Measurements from ENCODE around the gene OR1L8. TPM values are rescaled to one million over a fixed set of nuclear protein-coding genes. Genes with fewer than 3 reads are reported as not detected.
A peak's percentile ranks its signal among the peaks of the same experiment; 100 is the strongest.
"Not testable (repeated sequence)": the region's sequence is repeated elsewhere in the genome, so short reads cannot be mapped to it uniquely, and the experiment has no call there.

The OR1L8 gene
- total and polyA plus RNA-seq, 2 experiments from 2014 or later, result 0.22 TPM; not detected in 1

DNA sequence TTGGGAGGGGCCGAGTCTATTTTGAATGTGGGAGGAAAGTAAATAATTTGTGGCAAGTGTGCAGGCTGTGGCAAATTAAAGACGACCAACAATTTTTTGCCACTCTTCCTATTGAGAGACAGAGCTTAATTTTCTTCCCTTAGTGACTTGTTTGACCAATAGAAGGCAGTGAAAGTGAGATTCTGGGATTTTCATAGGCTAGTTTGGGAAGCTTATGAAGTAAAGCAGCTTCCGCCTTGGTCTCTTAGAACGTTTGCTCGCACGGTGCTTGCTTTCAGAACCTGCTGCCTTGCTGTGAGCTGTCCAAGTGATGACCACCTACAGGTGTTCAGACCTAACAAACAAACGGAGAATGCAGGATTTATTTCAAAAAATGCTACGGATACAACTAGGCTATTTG is 37.0 kb downstream of the OR1L8 start:
- no peaks in the 10 kb centered on the region for H3F3A ChIP-seq (ENCODE audit: insufficient read depth)
- H3K79me2 ChIP-seq (ENCODE audit: insufficient read depth), result no peaks in the 10 kb centered on the region
- 74 to 76% methylated on average over 8 of the region's 8 CpGs for WGBS, 2 experiments (ENCODE audit: low coverage in 1 of 2, low lambda C conversion rate in 2 of 2, missing lambda C conversion rate in 2 of 2)
- no peak for DNase-seq
- no peaks in the 10 kb centered on the region for H3K4me1 ChIP-seq (ENCODE audit: insufficient read depth)
- no peak overlapping the region for H3K27ac ChIP-seq
- TF ChIP-seq EZH2phosphoT487 (IDR thresholded peaks at IDR 0.05; ENCODE audit: insufficient read depth, low read depth), result no peak
- no peak for TF ChIP-seq EZH2 (IDR thresholded peaks at IDR 0.05; ENCODE audit: insufficient read depth, poor library complexity, severe bottlenecking)
- H3K27me3 ChIP-seq (replicated peaks; ENCODE audit: insufficient read depth), result no peaks in the 10 kb centered on the region
- no peak overlapping the region for H3K4me2 ChIP-seq (ENCODE audit: unreplicated experiment)
- no peak overlapping the region for H2AFZ ChIP-seq
- H4K20me1 ChIP-seq (ENCODE audit: insufficient read depth), result no peaks in the 10 kb centered on the region
- H3K9me2 ChIP-seq (ENCODE audit: insufficient read depth), result no peaks in the 10 kb centered on the region
- in situ Hi-C loops (cut with MboI), result no loop called here
- H3K9me3 ChIP-seq (ENCODE audit: low read depth), result no peaks in the 10 kb centered on the region
- no peak overlapping the region for H3K9ac ChIP-seq
- no peaks in the 10 kb centered on the region for H3K36me3 ChIP-seq (ENCODE audit: low read depth)
- no peak overlapping the region for H3K4me3 ChIP-seq

DNA sequence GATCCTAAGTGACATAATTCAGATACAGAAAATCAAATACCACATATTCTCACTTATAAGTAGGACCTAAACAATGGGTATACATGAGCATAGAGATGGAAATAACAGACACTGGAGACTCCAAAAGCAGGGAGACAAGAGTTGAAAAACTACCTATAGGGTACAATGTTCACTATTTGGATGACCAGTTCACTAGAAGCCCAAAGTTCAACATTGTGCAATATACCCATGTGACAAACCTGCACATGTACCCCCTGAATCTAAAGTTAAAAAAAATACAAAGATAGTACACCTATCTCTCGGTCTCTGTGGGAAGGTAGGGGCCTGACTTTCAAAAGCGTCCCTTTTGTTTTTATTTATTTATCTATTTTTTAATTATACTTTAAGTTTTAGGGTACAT is 44.4 kb downstream of the OR1L8 start:
- Histone ChIP-seq H3K27ac (no peak overlapping the region), H3K9me2 (ENCODE audit: insufficient read depth) (no peaks in the 10 kb centered on the region), H3F3A (ENCODE audit: insufficient read depth) (no peaks in the 10 kb centered on the region), H4K20me1 (ENCODE audit: insufficient read depth) (no peaks in the 10 kb centered on the region), H3K9me3 (ENCODE audit: low read depth) (no peaks in the 10 kb centered on the region), H3K4me2 (ENCODE audit: unreplicated experiment) (no peak overlapping the region), H3K9ac (no peak overlapping the region), H3K27me3 (replicated peaks; ENCODE audit: insufficient read depth) (no peaks in the 10 kb centered on the region), H3K79me2 (ENCODE audit: insufficient read depth) (no peaks in the 10 kb centered on the region), H2AFZ (no peak overlapping the region), H3K4me3 (no peak overlapping the region), H3K36me3 (ENCODE audit: low read depth) (no peaks in the 10 kb centered on the region), H3K4me1 (ENCODE audit: insufficient read depth) (peaks cover 9% of the 10 kb centered on the region; the same call in 1 of the 2 replicates)
- TF ChIP-seq EZH2 (IDR thresholded peaks at IDR 0.05; ENCODE audit: insufficient read depth, poor library complexity, severe bottlenecking) (no peak), EZH2phosphoT487 (IDR thresholded peaks at IDR 0.05; ENCODE audit: insufficient read depth, low read depth) (no peak)
- WGBS, 2 experiments (ENCODE audit: low coverage in 1 of 2, low lambda C conversion rate in 2 of 2, missing lambda C conversion rate in 2 of 2), result 50 to 54% methylated on average over 2 of the region's 2 CpGs
- in situ Hi-C loops (cut with MboI), result no loop called here
- DNase-seq, result no peak

DNA sequence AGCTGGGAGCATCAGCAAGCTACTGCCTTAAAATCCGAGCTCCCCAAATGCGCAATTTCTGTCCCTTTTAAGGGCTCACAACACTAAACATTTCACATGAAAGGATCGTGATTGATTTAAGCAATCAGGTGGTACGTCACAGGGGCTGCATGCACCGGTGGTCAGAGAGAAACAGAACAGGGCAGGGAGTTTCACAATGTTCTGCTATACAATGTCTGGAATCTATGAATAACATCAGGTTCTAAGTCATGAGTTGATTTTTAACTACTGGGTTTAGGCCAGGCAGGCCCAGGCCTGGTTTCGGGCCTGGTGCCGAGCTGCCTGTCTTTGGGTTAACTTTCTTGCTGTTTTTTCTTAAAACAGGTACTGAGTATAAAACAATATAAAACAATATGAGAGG is 46.1 kb downstream of the OR1L8 start:
- H3K9ac ChIP-seq; H3K4me1 ChIP-seq (ENCODE audit: insufficient read depth); H3K4me2 ChIP-seq (ENCODE audit: unreplicated experiment); H4K20me1 ChIP-seq (ENCODE audit: insufficient read depth); in situ Hi-C loops (cut with MboI); H3K79me2 ChIP-seq (ENCODE audit: insufficient read depth); DNase-seq; H3K36me3 ChIP-seq (ENCODE audit: low read depth); H3K27ac ChIP-seq; H3K9me3 ChIP-seq (ENCODE audit: low read depth); H3K4me3 ChIP-seq; H3K9me2 ChIP-seq (ENCODE audit: insufficient read depth); H2AFZ ChIP-seq; H3K27me3 ChIP-seq (replicated peaks; ENCODE audit: insufficient read depth); H3F3A ChIP-seq (ENCODE audit: insufficient read depth): not testable (repeated sequence)
- 72 to 78% methylated on average over 7 of the region's 7 CpGs for WGBS, 2 experiments (ENCODE audit: low coverage in 1 of 2, low lambda C conversion rate in 2 of 2, missing lambda C conversion rate in 2 of 2)

DNA sequence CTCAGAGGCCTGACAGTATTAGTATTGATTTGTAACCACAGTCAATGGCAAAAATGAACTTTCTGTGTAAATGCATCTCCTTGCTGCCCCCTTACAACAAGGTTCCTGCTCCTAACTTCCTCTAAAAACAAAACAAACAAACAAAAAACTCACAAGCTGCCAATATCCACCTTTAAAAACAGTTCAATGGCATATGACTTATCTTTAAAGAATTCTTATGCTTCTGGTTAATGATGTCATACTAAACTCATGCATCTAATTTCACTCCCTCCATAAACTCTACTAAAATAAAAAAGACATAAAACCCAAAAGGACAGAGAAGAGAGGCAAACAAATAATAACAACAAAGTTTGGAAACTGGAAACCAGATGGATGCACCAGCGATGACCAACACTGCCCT is 47.0 kb downstream of the OR1L8 start:
- TF ChIP-seq EZH2phosphoT487 (IDR thresholded peaks at IDR 0.05; ENCODE audit: insufficient read depth, low read depth) (no peak), EZH2 (IDR thresholded peaks at IDR 0.05; ENCODE audit: insufficient read depth, poor library complexity, severe bottlenecking) (no peak)
- no peaks in the 10 kb centered on the region for H3K9me3 ChIP-seq (ENCODE audit: low read depth)
- peak; percentile 46 for DNase-seq
- H4K20me1 ChIP-seq (ENCODE audit: insufficient read depth), result no peaks in the 10 kb centered on the region
- no peaks in the 10 kb centered on the region for H3K9me2 ChIP-seq (ENCODE audit: insufficient read depth)
- no peak overlapping the region for H3K4me2 ChIP-seq (ENCODE audit: unreplicated experiment)
- H3K79me2 ChIP-seq (ENCODE audit: insufficient read depth), result no peaks in the 10 kb centered on the region
- H3K27me3 ChIP-seq (replicated peaks; ENCODE audit: insufficient read depth), result no peaks in the 10 kb centered on the region
- no peaks in the 10 kb centered on the region for H3F3A ChIP-seq (ENCODE audit: insufficient read depth)
- no peak overlapping the region for H3K9ac ChIP-seq
- no peak overlapping the region for H2AFZ ChIP-seq
- in situ Hi-C loops (cut with MboI), result no loop called here
- no peaks in the 10 kb centered on the region for H3K36me3 ChIP-seq (ENCODE audit: low read depth)
- WGBS, 2 experiments (ENCODE audit: low coverage in 1 of 2, low lambda C conversion rate in 2 of 2, missing lambda C conversion rate in 2 of 2), result 96 to 97% methylated on average over 1 of the region's 1 CpG
- H3K27ac ChIP-seq, result no peak overlapping the region
- H3K4me1 ChIP-seq (ENCODE audit: insufficient read depth), result peaks cover 9% of the 10 kb centered on the region; the same call in 1 of the 2 replicates
- no peak overlapping the region for H3K4me3 ChIP-seq

DNA sequence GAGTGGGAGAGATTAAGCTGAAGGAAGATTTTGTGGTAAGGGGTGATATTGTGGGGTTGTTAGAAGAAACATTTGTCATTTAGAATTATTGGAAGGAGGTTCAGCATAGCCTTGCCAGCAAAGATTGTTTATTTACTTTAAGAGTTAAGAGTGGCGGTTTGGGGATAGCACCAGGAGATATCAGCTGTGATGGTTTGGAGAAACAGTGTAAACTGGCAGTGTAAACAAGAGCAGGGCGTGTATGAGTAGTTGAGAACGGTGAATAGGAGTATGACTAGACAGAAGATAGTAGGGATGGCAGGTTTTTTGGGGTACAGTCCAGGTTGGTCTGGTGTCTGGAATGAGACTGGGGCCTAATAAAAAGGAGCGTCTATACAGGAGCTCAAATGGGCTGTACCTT is 52.0 kb downstream of the OR1L8 start:
- H3K9ac ChIP-seq; H3K9me2 ChIP-seq (ENCODE audit: insufficient read depth); H3K79me2 ChIP-seq (ENCODE audit: insufficient read depth); H3K27ac ChIP-seq; DNase-seq; H3K4me2 ChIP-seq (ENCODE audit: unreplicated experiment); H2AFZ ChIP-seq; H3K4me3 ChIP-seq; H3K36me3 ChIP-seq (ENCODE audit: low read depth); H4K20me1 ChIP-seq (ENCODE audit: insufficient read depth); H3K4me1 ChIP-seq (ENCODE audit: insufficient read depth); H3K9me3 ChIP-seq (ENCODE audit: low read depth); in situ Hi-C loops (cut with MboI); H3F3A ChIP-seq (ENCODE audit: insufficient read depth); H3K27me3 ChIP-seq (replicated peaks; ENCODE audit: insufficient read depth): not testable (repeated sequence)
- 64 to 71% methylated on average over 4 of the region's 4 CpGs for WGBS, 2 experiments (ENCODE audit: low coverage in 1 of 2, low lambda C conversion rate in 2 of 2, missing lambda C conversion rate in 2 of 2)
